ENCODE results near the gene GALNT2.

- no peak for TF ChIP-seq POLR2AphosphoS5 (IDR thresholded peaks at IDR 0.05; ENCODE audit: low read depth)
- TF ChIP-seq, protein P1, sequence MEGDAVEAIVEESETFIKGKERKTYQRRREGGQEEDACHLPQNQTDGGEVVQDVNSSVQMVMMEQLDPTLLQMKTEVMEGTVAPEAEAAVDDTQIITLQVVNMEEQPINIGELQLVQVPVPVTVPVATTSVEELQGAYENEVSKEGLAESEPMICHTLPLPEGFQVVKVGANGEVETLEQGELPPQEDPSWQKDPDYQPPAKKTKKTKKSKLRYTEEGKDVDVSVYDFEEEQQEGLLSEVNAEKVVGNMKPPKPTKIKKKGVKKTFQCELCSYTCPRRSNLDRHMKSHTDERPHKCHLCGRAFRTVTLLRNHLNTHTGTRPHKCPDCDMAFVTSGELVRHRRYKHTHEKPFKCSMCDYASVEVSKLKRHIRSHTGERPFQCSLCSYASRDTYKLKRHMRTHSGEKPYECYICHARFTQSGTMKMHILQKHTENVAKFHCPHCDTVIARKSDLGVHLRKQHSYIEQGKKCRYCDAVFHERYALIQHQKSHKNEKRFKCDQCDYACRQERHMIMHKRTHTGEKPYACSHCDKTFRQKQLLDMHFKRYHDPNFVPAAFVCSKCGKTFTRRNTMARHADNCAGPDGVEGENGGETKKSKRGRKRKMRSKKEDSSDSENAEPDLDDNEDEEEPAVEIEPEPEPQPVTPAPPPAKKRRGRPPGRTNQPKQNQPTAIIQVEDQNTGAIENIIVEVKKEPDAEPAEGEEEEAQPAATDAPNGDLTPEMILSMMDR (conservative IDR thresholded peaks at IDR 0.05; ENCODE audit: low read depth in 2 of 2) = no peak
- no peak for TF ChIP-seq EZH2 (IDR thresholded peaks at IDR 0.05; ENCODE audit: low read depth, unreplicated experiment)
- no peak for TF ChIP-seq ETS1 (IDR thresholded peaks at IDR 0.05)
- no peak for TF ChIP-seq EZH2phosphoT487 (IDR thresholded peaks at IDR 0.05; ENCODE audit: unreplicated experiment)
Observed at GRCh38 chr1:230201445-230201844, 134.4 kb downstream of the GALNT2 start.

Data from GM23338 (cell line).